HS-5 (cell line): ENCODE data around the gene C11orf42.
"Not testable (repeated sequence)": the region's sequence is repeated elsewhere in the genome, so short reads cannot be mapped to it uniquely, and the experiment has no call there.

Experiments used
- DNase-seq: peaks from one replicate; pipeline ENCODE4 v3.0.0-alpha.2; 2012; ENCODE audit warnings: low read depth

C11orf42 gene

DNA sequence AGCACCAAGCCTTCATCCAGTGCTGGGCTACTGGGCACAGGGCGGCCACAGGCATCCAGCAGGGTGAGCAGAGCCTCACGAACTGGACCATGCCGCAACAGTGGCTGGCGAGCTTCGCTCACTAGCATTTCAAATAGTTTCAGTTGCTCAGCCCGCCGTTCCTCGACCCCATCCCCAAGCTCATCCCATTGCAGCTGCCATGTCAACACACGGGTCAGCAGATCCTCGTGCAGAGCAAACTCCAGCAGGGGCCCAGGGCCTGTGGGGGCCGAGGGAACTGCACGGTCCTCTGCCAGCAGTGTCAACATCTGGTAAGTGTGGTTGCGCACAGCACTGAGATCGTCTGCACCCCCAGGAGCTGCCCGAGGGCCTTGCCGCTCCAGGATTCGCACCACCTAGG, 18.5 kb downstream of the C11orf42 start:
- no peak for DNase-seq

- no peak for DNase-seq
Observed at GRCh38 chr11:6224421-6224820, 19.1 kb downstream of the C11orf42 start.

GRCh38 chr11:6225024-6225423, 19.7 kb downstream of the C11orf42 start:
- DNase-seq, result no peak

- DNase-seq, result no peak
Observed at GRCh38 chr11:6225896-6226295, 20.5 kb downstream of the C11orf42 start.

DNA sequence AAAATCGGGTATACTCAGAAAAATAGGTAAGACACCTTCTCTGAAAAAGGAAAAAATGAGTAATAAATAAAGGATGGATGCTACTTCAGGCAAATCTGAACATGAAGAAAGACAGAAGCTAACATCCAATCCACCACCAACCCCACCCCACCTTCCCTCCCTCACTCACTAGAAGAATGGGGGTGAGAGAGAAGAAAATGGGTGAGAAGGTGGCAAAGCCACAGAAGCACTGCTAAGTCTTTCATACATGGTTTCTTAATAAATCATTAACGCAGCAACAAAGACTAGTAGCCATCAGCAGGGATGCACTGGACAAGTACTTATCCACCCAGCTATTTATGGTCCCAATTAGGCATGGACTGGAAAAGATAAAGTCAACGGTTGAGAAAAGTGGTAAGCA, 23.2 kb downstream of the C11orf42 start:
- no peak for DNase-seq

GRCh38 chr11:6229911-6230310, 24.6 kb downstream of the C11orf42 start:
- no peak for DNase-seq

DNA sequence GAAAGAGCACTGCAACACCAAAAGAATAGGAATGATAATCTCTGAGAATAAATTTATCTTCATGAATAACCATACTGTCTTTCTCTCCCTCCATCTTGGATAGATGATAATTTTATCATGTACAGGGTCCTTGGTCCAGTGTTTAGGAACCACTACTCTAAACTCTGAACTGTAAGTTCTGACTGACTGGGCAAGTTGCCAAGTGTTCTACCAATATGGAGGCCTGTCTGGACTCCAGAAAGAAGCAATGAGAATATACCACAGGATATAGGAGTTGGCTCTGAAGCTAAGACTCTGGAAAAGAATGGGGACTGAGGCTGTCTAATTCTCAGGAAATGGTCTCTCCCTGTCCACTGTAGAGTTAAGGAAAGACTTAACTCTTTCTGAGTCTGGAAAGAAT, 27.5 kb downstream of the C11orf42 start:
- no peak for DNase-seq

- DNase-seq, result no peak
Observed at GRCh38 chr11:6233984-6234386, 28.6 kb downstream of the C11orf42 start.

DNA sequence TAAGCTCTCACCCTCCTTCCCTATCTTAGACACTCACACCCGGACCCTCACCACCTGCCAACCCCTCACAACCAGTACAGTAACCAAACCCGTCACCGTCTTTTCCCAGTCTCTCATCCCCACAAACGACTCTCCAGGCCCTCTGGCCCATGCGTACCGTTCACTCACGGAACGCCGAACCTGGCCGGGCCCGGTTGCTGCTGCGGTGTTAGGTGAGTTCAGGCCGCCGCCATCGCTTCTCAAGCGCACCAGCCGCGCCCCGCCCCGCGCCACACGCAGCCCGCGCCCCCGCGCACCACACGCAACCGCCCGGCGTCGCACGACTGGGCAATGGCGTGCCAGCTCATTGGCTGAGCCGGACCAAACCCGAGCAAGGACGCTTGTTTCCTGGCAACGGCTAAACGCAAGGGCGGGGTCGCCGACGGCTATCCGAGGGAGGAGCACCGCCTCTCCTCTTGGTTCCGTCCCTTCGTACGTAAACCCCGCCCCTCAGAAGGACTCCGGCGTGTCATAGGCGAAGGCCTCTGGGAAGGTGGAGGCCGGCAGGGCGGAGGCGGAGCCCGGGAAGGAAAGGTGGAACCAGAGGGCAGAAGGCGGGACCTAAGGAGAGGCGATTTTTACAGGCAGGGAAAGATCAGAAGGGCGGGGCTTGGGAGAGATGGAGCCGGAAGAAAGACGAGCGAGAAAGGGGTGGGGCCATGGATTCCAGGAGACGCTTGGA, 29.2 kb downstream of the C11orf42 start, which contains the start of gene FHIP1B:
FHIP1B (minus strand) TSS at position 250 of the 721 bp plus-strand sequence. CDS start 10,120 bp downstream, outside the sequence.
- DNase-seq, result peak; percentile 99

DNA sequence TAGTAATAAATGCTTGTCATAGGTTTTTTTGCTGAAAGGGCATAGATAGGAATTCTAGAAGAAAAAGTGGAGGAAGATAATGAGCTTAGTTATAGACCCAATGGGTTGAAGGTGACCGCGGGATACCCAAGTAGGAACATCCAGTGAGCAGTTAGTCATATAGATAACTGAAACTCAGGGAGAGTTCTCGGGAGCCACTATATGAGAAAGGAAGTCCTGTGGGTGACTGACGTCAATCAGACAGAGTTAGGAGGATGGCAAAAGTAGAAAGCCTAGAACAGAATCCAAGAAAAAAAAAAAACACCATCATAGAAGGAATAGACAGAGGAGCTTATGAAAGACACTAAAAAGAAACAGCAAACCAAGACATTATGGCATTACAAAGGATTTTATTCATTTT, 31.9 kb downstream of the C11orf42 start:
- DNase-seq, result no peak

DNA sequence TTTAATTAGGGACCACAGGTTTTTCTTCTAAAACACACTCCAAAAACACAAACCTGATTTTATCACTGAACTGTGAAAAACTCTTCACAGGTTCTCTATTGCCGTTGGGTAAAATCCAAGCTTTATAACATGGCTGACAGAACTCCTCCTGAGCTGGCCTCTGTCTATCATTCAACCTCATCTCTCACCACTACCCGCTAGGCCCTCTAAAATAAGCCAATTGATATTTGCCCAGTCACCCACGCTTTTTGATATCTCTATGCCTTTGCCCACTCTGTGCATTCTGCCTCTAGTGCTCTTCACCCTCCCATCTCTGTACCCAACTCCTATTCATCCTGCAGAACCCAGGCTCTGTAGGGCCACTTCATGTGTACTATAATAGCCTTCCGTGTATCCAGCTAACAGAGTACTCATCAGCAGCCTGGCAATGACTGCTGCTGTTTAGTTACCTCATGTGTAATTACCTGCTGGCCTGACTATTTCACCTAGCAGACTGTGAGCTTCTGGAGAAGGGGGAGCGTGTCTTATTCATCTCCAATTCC, 32.5 kb downstream of the C11orf42 start:
- no peak for DNase-seq

DNA sequence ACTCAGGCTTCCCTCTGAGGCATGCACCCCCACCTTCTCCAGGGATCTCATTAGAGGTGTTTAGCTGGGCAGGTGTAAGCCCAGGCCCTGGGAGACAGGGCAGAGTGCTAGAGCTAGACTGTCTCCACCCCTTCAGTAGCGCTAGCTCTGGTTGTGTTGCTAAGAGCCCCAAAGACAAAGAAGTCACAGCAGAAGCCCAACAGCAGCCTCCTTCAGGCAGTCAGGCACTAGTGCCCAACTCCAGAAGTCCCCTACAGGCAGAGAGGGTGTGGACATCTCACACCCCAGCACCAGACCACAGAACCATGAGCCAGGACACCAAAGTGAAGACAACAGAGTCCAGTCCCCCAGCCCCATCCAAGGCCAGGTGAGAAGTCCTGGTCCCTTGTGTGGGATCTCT, 33.5 kb downstream of the C11orf42 start, which contains the start of gene CNGA4:
CNGA4 (plus strand) TSS at position 188 of the 400 bp plus-strand sequence; CDS start at position 306, 118 bp downstream.
- DNase-seq, result no peak

DNA sequence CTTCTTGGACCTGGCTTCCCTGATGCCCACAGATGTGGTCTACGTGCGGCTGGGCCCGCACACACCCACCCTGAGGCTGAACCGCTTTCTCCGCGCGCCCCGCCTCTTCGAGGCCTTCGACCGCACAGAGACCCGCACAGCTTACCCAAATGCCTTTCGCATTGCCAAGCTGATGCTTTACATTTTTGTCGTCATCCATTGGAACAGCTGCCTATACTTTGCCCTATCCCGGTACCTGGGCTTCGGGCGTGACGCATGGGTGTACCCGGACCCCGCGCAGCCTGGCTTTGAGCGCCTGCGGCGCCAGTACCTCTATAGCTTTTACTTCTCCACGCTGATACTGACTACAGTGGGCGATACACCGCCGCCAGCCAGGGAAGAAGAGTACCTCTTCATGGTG, 34.8 kb downstream of the C11orf42 start:
- DNase-seq, result no peak

DNA sequence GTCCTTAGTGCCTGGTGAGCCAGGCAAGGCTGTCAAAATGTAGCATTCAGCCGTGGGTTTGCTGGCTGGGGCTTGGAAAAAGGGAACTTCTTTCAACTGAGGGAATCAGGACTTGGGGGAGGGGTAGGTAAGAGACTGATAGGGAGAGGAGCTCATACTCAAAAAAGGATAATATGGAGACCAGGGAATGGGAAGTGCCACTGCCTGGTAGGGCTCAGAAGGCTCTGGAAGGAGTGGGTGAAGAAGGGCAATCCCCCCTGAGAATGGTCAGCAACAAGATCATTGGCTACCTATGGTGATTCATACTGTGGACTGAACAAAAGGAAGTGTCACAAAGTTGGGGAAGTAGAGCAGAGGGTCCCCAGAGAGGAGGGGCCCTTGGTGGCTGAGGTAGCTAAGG, 35.4 kb downstream of the C11orf42 start:
- no peak for DNase-seq

- DNase-seq, result no peak
Observed at GRCh38 chr11:6241316-6241715, 36.0 kb downstream of the C11orf42 start.

DNA sequence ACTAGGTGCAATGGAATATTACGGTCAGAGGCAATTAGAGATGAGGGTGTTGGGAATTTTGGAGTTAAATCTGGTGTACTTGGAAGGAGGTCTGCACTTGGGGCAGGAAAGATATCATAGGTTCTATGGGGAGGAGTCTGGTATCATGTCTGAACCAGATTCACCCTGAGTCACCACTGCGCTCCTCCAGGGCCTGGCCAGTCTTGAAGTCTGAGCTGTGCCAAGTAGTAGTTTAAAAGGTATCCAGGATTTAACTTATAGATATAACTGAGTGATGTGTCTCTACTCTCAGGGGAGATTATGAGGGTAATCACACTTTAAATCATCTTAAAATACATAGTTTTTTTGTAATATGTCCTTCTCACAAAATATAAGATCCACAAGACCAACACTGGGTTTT, 40.2 kb downstream of the C11orf42 start:
- DNase-seq, result no peak

GRCh38 chr11:6248248-6248647, 42.9 kb downstream of the C11orf42 start:
- DNase-seq, result no peak

DNA sequence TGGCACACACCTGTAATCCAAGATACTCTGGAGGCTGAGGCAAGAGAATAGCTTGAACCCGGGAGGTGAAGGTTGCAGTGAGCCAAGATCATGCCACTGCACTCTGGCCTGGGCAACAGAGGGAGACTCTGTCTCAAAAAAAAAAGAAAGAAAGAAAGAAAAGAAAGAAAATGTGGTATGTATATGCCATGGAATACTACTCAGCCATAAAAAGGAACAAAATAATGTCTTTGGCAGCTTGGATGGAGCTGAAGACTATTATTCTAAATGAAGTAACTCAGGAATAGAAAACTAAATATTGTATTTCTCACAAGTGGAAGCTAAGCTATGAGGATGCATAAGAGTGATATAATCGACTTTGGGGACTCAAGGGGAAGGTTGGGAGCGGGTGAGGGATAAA, 43.5 kb downstream of the C11orf42 start:
- not testable (repeated sequence) for DNase-seq

GRCh38 chr11:6249770-6250555, 44.6 kb downstream of the C11orf42 start:
- DNase-seq, result peak; percentile 70

- no peak for DNase-seq
Observed at GRCh38 chr11:6251120-6251733, 45.9 kb downstream of the C11orf42 start.

DNA sequence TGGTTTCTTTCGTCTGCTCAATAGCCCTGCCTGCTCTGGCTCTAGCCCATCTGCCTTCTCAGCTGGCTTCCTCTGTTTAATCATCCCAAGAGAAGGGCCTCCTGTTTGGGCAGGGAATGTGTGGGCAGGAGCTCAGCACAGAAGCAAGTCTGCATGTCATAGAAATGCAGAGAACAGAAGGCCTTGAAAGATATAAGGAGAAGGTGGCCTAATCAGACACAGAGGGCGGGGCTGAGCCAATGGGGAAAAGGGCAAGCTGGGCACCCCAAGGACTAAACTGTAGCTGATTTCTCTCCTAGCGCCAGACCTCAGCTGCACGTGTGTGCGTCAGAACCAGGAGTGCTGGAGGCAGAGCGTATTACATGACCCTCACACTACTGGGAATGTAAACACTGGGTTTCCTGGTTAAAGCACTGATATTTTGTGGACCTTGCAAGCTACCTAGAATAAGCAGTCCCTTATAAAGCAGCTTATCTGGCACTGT, 46.7 kb downstream of the C11orf42 start:
- DNase-seq, result no peak

DNA sequence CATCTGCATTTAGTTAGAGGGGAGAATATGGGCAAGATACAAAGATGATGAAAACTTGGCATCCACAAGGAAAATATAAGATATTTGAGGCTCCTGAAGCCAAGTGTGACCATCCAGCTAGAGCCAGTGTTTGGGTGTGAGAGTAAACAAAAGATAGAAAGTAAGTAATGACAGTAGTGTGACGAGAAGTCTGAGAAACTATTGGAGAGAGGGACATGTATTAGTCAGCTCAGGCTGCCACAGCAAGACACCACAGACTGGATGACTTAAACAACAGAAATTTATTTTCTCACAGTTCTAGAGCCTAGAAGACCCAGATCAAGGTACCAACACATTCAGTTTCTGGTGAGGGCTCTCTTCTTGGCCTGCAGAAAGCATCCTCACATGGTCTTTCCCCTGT, 47.8 kb downstream of the C11orf42 start:
- no peak for DNase-seq
